BLaER1 treated with 17β-estradiol and CSF1 and Interleukin-3, amounts not matched to agents 10 nM and 100 nM (cell line): ENCODE measurements around the gene NHP2.
A peak's percentile ranks its signal among the peaks of the same experiment; 100 is the strongest.

Experiments
- H3K27ac ChIP-seq, 11 experiments: shearing (Covaris generic); formaldehyde crosslinking; 2 replicates each; pipeline ENCODE4 v1.8.1; 2022
- H3K27me3 ChIP-seq, 11 experiments: shearing (Covaris generic); formaldehyde crosslinking; 2 replicates each; pipeline ENCODE4 v1.8.1; 2022
- H3K36me3 ChIP-seq, 11 experiments: shearing (Covaris generic); formaldehyde crosslinking; 2 replicates each; pipeline ENCODE4 v1.8.1; 2022
- H3K4me1 ChIP-seq, 10 experiments: shearing (Covaris generic); formaldehyde crosslinking; 2 replicates each; pipeline ENCODE4 v1.8.1; 2022
- H3K4me2 ChIP-seq, 11 experiments: shearing (Covaris generic); formaldehyde crosslinking; 2 replicates each; pipeline ENCODE4 v1.8.1; 2022
- H3K4me3 ChIP-seq, 10 experiments: shearing (Covaris generic); formaldehyde crosslinking; 2 replicates each; pipeline ENCODE4 v1.8.1; 2022
- H3K9ac ChIP-seq, 11 experiments: shearing (Covaris generic); formaldehyde crosslinking; 2 replicates each; pipeline ENCODE4 v1.8.1; 2022
- H3K9me3 ChIP-seq, 11 experiments: shearing (Covaris generic); formaldehyde crosslinking; replicated peaks in 1 of 11; 2 replicates each; pipeline ENCODE4 v1.8.1; 2022
- H4K20me1 ChIP-seq, 11 experiments: shearing (Covaris generic); formaldehyde crosslinking; 2 replicates each; pipeline ENCODE4 v1.8.1; 2022
- Cebpa-rat ChIP-seq, 11 experiments: shearing (Covaris generic); IDR thresholded peaks; 2 replicates each; pipeline ENCODE4 v1.8.1; 2022

Gene NHP2

GRCh38 chr5:178182158-178182876, 28.6 kb upstream of the NHP2 start:
- H3K9ac ChIP-seq = no peak overlapping the region
- TF ChIP-seq Cebpa-rat (IDR thresholded peaks at IDR 0.05) = no peak
- no peak overlapping the region for H3K4me3 ChIP-seq
- peak overlapping the region in 7 of 11 experiments; percentile 3 to 46 (median 22); a peak in 7 of 22 replicates for H3K27ac ChIP-seq
- H3K4me2 ChIP-seq = peak overlapping the region; percentile 20 to 70 (median 55)
- H4K20me1 ChIP-seq = no peaks in the 10 kb centered on the region
- H3K36me3 ChIP-seq = no peaks in the 10 kb centered on the region
- H3K27me3 ChIP-seq = no peaks in the 10 kb centered on the region
- peaks cover 7 to 21% (median 12%) of the 10 kb centered on the region in 10 experiments; a peak in 19 of 20 replicates for H3K4me1 ChIP-seq
- 0 out of 22 replicates have a peak, but pooled peaks cover 0 to 4% (median 0%) of the 10 kb centered on the region in 11 experiments for H3K9me3 ChIP-seq

GRCh38 chr5:178180141-178180863, 26.6 kb upstream of the NHP2 start:
- H3K4me1 ChIP-seq = peaks cover 7 to 15% (median 12%) of the 10 kb centered on the region in 10 experiments; a peak in 19 of 20 replicates
- H3K27me3 ChIP-seq = no peaks in the 10 kb centered on the region
- no peak overlapping the region for H3K9ac ChIP-seq
- 0 out of 22 replicates have a peak, but pooled peaks cover 0 to 4% (median 0%) of the 10 kb centered on the region in 11 experiments for H3K9me3 ChIP-seq
- H3K36me3 ChIP-seq = no peaks in the 10 kb centered on the region
- no peak for TF ChIP-seq Cebpa-rat (IDR thresholded peaks at IDR 0.05)
- H4K20me1 ChIP-seq = no peaks in the 10 kb centered on the region
- H3K4me2 ChIP-seq = no peak overlapping the region
- H3K27ac ChIP-seq = no peak overlapping the region
- no peak overlapping the region for H3K4me3 ChIP-seq

GRCh38 chr5:178177569-178177968, 23.9 kb upstream of the NHP2 start:
- no peaks in the 10 kb centered on the region for H3K27me3 ChIP-seq
- H3K9me3 ChIP-seq = 0 out of 22 replicates have a peak, but pooled peaks cover 0 to 4% (median 0%) of the 10 kb centered on the region in 11 experiments
- no peak overlapping the region for H3K9ac ChIP-seq
- no peak overlapping the region for H3K4me2 ChIP-seq
- H4K20me1 ChIP-seq = no peaks in the 10 kb centered on the region
- TF ChIP-seq Cebpa-rat (IDR thresholded peaks at IDR 0.05) = no peak
- H3K27ac ChIP-seq = no peak overlapping the region
- no peaks in the 10 kb centered on the region for H3K36me3 ChIP-seq
- peaks cover 7 to 13% (median 10%) of the 10 kb centered on the region in 10 experiments; a peak in 19 of 20 replicates for H3K4me1 ChIP-seq
- no peak overlapping the region for H3K4me3 ChIP-seq

GRCh38 chr5:178176791-178177190, 23.1 kb upstream of the NHP2 start:
- Histone ChIP-seq H3K27ac (no peak overlapping the region), H3K36me3 (no peaks in the 10 kb centered on the region), H3K4me2 (no peak overlapping the region), H3K9ac (no peak overlapping the region), H3K4me1 (peaks cover 0 to 5% (median 3%) of the 10 kb centered on the region in 10 experiments; a peak in 18 of 20 replicates), H3K27me3 (no peaks in the 10 kb centered on the region), H3K9me3 (0 out of 22 replicates have a peak, but pooled peaks cover 0 to 4% (median 0%) of the 10 kb centered on the region in 11 experiments), H4K20me1 (no peaks in the 10 kb centered on the region), H3K4me3 (no peak overlapping the region)
- no peak for TF ChIP-seq Cebpa-rat (IDR thresholded peaks at IDR 0.05)

- no peaks in the 10 kb centered on the region for H4K20me1 ChIP-seq
- H3K4me2 ChIP-seq = no peak overlapping the region
- no peaks in the 10 kb centered on the region for H3K27me3 ChIP-seq
- no peaks in the 10 kb centered on the region for H3K36me3 ChIP-seq
- H3K9me3 ChIP-seq = 0 out of 22 replicates have a peak, but pooled peaks cover 0 to 1% (median 0%) of the 10 kb centered on the region in 11 experiments
- TF ChIP-seq Cebpa-rat (IDR thresholded peaks at IDR 0.05) = no peak
- H3K4me3 ChIP-seq = no peak overlapping the region
- H3K27ac ChIP-seq = no peak overlapping the region
- H3K4me1 ChIP-seq = no peaks in the 10 kb centered on the region
- H3K9ac ChIP-seq = no peak overlapping the region
Observed at GRCh38 chr5:178174456-178174855, 20.8 kb upstream of the NHP2 start.

GRCh38 chr5:178170455-178170854, 16.8 kb upstream of the NHP2 start:
- H4K20me1 ChIP-seq = no peaks in the 10 kb centered on the region
- H3K9ac ChIP-seq = no peak overlapping the region
- no peaks in the 10 kb centered on the region for H3K9me3 ChIP-seq
- H3K27me3 ChIP-seq = no peaks in the 10 kb centered on the region
- no peak overlapping the region for H3K4me2 ChIP-seq
- H3K4me1 ChIP-seq = no peaks in the 10 kb centered on the region; a peak in 1 of 20 replicates
- no peak overlapping the region for H3K4me3 ChIP-seq
- no peak overlapping the region for H3K27ac ChIP-seq
- no peak for TF ChIP-seq Cebpa-rat (IDR thresholded peaks at IDR 0.05)
- H3K36me3 ChIP-seq = no peaks in the 10 kb centered on the region

GRCh38 chr5:178165581-178165980, 11.9 kb upstream of the NHP2 start:
- Histone ChIP-seq H3K36me3 (no peaks in the 10 kb centered on the region), H3K4me1 (peaks cover 0 to 12% (median 3%) of the 10 kb centered on the region in 10 experiments; a peak in 8 of 20 replicates), H3K4me3 (no peak overlapping the region), H3K27ac (no peak overlapping the region), H3K9ac (no peak overlapping the region), H3K27me3 (no peaks in the 10 kb centered on the region), H4K20me1 (no peaks in the 10 kb centered on the region), H3K4me2 (no peak overlapping the region), H3K9me3 (no peaks in the 10 kb centered on the region)
- TF ChIP-seq Cebpa-rat (IDR thresholded peaks at IDR 0.05) = no peak

GRCh38 chr5:178163772-178164735, 10.4 kb upstream of the NHP2 start:
- Histone ChIP-seq H3K36me3 (no peaks in the 10 kb centered on the region), H3K9me3 (no peaks in the 10 kb centered on the region), H3K4me1 (peaks cover 0 to 22% (median 11%) of the 10 kb centered on the region in 10 experiments; a peak in 13 of 20 replicates), H3K27ac (no peak overlapping the region), H3K4me3 (peak overlapping the region in 6 of 10 experiments; percentile 24 to 61 (median 40); a peak in 7 of 20 replicates), H3K9ac (peak overlapping the region in 3 of 11 experiments; percentile 6 to 41 (median 10); a peak in 4 of 22 replicates), H3K4me2 (peak overlapping the region; percentile 46 to 96 (median 71)), H4K20me1 (no peaks in the 10 kb centered on the region), H3K27me3 (no peaks in the 10 kb centered on the region)
- TF ChIP-seq Cebpa-rat (IDR thresholded peaks at IDR 0.05) = no peak
